ENCODE data around the gene ENHO. TPM values are rescaled to one million over a fixed set of nuclear protein-coding genes. Genes with fewer than 3 reads are reported as not detected.
A peak's percentile ranks its signal among the peaks of the same experiment; 100 is the strongest.

Gene ENHO
- total RNA-seq, result not detected

DNA sequence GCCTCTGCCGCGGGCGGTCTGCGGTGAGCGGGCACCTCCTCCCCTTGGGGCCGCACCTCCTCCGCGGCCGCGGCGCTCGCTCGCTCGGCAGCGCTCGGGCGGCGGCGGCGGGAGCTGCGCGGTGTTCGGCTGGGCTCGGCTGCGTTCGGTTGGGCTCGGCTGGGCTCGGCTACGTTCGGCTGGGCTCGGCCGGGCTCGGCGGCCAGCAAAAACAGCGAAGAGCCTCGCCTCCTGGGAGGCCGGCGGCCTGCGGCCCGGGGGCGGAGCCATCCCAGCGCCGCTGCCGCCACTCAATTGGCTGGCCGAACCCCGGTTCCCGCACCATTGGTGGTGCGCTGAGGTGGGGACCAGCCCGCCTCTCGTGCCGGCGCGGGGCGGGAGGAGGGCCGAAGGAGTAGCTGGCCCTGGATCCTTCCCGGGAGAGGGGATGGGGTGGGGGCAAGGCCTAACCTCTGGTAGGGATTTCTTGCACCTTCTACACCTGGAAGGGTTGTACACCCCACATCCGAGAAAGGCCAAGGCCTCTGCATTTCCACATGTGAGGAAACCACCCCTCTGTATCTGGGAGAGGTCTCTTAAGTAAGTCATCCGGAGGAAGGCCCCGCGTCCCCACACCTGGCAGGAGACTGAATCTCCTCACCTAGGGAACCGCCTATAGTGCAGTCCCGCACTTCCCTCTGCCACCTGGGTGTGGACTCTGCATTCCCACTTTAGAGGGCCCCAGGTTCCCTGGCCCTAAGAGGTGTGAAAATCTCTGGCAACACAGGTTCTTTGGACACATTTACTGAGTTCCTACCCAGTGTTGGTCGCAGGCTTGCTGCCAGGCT lies at the start of gene ENHO:
ENHO (minus strand) TSS at position 20 of the 827 bp plus-strand sequence. CDS start 1,295 bp downstream, outside the sequence.
- ChIA-PET POLR2A (interaction anchor here (0.7 kb wide), 1 partner anchor 9 kb away, joined by 4 read pairs; no protein-coding TSS in a partner anchor), CTCF (interaction anchor here (0.6 to 1.2 kb wide), 4 partner anchors 22 to 189 kb away, joined by 3 to 5 read pairs (median 4); no protein-coding TSS in a partner anchor)
- Mint-ChIP-seq H3K27ac (peak within 1 kb of the TSS; percentile 40), H3K27me3 (peaks cover 35% of the 10 kb centered on the region), H3K4me3 (peak within 1 kb of the TSS; percentile 65), H3K36me3 (ENCODE audit: low read depth) (no peaks in the 10 kb centered on the region), H3K4me1 (peaks cover 18% of the 10 kb centered on the region), H3K9me3 (no peaks in the 10 kb centered on the region)
- peak; percentile 91 for DNase-seq

DNA sequence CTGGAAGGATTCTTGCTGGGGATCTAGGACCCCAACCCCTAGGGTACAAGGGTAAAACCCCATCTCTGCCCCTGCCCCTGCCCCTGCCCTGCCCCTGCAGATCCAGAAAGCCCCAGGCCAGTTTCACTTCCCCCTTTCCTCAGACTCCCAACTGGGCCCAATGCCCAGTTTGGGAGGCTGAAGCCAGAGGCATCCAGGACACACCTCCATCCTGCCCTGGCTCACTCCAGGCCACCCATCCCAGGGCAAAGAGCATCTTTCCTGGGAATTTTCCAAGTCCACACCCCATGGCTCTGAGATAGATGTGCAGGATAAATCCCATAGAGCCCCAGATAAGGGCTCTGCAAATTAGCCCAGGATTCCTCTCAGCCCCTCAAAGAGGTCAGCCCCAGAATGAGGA lies 49.3 kb upstream of the ENHO start:
- CTCF ChIA-PET, result no interaction called here
- POLR2A ChIA-PET, result no interaction called here
- Mint-ChIP-seq H3K27me3 (peaks cover 25% of the 10 kb centered on the region), H3K4me1 (no peaks in the 10 kb centered on the region), H3K36me3 (ENCODE audit: low read depth) (no peaks in the 10 kb centered on the region), H3K9me3 (no peaks in the 10 kb centered on the region), H3K27ac (no peak overlapping the region), H3K4me3 (no peak overlapping the region)
- no peak for DNase-seq

- Mint-ChIP-seq H3K4me1 (no peaks in the 10 kb centered on the region), H3K27me3 (peaks cover 26% of the 10 kb centered on the region), H3K27ac (no peak overlapping the region), H3K4me3 (no peak overlapping the region), H3K9me3 (no peaks in the 10 kb centered on the region), H3K36me3 (ENCODE audit: low read depth) (no peaks in the 10 kb centered on the region)
- ChIA-PET POLR2A (interaction anchor here (1.5 kb wide), 1 partner anchor 8 kb away, joined by 4 read pairs; no protein-coding TSS in a partner anchor), CTCF (no interaction called here)
- no peak for DNase-seq
These were observed 48.7 kb upstream of the ENHO start for GRCh38 chr9:34571481-34571810.

DNA sequence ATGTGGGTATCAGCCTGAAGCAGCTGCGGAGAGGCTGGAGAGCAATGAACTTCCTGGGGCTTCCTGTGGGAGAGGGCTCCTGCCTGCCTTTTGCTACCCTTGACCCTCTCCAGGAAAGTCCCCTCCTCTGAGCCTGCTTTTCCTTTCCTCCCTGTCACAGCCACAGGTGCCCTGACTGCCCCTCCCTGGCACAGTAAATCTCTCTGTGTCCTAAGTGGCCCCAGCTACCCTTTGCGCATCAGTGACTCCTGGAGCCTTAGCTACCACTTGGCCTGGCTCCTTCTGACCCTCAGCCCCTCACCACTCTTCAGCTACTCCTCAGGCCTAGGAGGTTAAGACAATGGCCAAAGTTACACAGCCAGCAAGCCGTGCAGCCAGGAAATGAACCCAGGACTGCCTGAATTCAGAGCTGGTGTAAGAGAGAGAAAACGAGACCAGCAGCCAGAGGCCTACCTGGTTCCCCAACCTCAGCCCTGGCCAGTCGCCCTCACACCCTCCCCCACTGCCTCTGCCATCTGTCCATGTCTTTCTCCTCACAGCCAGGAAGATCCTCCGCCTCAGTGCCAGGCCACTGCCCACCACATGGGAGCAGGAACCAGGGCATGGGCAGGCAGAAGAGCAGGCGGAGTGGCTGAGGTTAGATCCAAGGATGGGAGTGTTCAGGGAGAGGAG lies 48.2 kb upstream of the ENHO start:
- no peaks in the 10 kb centered on the region for H3K9me3 Mint-ChIP-seq
- no peaks in the 10 kb centered on the region for H3K4me1 Mint-ChIP-seq
- no peaks in the 10 kb centered on the region for H3K36me3 Mint-ChIP-seq (ENCODE audit: low read depth)
- no peak overlapping the region for H3K27ac Mint-ChIP-seq
- H3K4me3 Mint-ChIP-seq, result no peak overlapping the region
- ChIA-PET POLR2A (interaction anchor here (1.5 kb wide), 1 partner anchor 9 kb away, joined by 4 read pairs; no protein-coding TSS in a partner anchor), CTCF (no interaction called here)
- peaks cover 21% of the 10 kb centered on the region for H3K27me3 Mint-ChIP-seq
- DNase-seq, result no peak

GRCh38 chr9:34570376-34570775 lies 47.6 kb upstream of the ENHO start:
- Mint-ChIP-seq H3K27ac (no peak overlapping the region), H3K27me3 (peaks cover 18% of the 10 kb centered on the region), H3K36me3 (ENCODE audit: low read depth) (no peaks in the 10 kb centered on the region), H3K9me3 (no peaks in the 10 kb centered on the region), H3K4me1 (no peaks in the 10 kb centered on the region), H3K4me3 (no peak overlapping the region)
- ChIA-PET CTCF (no interaction called here), POLR2A (interaction anchor here (1.5 kb wide), 1 partner anchor 9 kb away, joined by 4 read pairs; no protein-coding TSS in a partner anchor)
- no peak for DNase-seq

DNA sequence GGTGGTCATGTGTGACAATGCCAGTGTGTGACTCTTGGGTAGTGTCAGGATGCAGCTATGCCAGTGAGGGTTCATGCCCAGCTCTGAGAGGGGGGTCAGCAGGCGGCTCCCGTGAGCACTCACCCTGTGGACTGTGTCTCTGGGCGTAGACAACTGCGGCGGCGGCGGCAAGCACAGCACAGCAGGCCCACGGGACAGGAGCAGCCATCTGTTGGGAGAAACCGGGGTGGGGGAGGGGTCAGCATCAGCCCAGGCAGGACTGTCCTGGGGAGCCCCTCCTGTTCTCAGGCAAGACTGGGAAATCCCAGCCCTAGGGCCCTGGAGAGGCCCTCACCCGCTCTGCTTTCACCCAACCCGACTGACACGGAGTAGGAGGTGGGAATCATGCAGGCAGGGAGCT lies 46.0 kb upstream of the ENHO start:
- H3K4me1 Mint-ChIP-seq, result no peaks in the 10 kb centered on the region
- no peak overlapping the region for H3K27ac Mint-ChIP-seq
- H3K9me3 Mint-ChIP-seq, result no peaks in the 10 kb centered on the region
- H3K27me3 Mint-ChIP-seq, result peaks cover 17% of the 10 kb centered on the region
- no peak overlapping the region for H3K4me3 Mint-ChIP-seq
- H3K36me3 Mint-ChIP-seq (ENCODE audit: low read depth), result no peaks in the 10 kb centered on the region
- POLR2A ChIA-PET, result no interaction called here
- CTCF ChIA-PET, result no interaction called here
- no peak for DNase-seq

GRCh38 chr9:34568133-34568532 lies 45.3 kb upstream of the ENHO start:
- H3K27ac Mint-ChIP-seq, result no peak overlapping the region
- no peaks in the 10 kb centered on the region for H3K36me3 Mint-ChIP-seq (ENCODE audit: low read depth)
- H3K4me1 Mint-ChIP-seq, result no peaks in the 10 kb centered on the region
- ChIA-PET POLR2A (no interaction called here), CTCF (no interaction called here)
- no peak overlapping the region for H3K4me3 Mint-ChIP-seq
- H3K9me3 Mint-ChIP-seq, result no peaks in the 10 kb centered on the region
- DNase-seq, result no peak
- peaks cover 22% of the 10 kb centered on the region for H3K27me3 Mint-ChIP-seq

- Mint-ChIP-seq H3K9me3 (no peaks in the 10 kb centered on the region), H3K4me3 (no peak overlapping the region), H3K27me3 (peaks cover 22% of the 10 kb centered on the region), H3K27ac (no peak overlapping the region), H3K36me3 (ENCODE audit: low read depth) (no peaks in the 10 kb centered on the region), H3K4me1 (no peaks in the 10 kb centered on the region)
- DNase-seq, result no peak
- ChIA-PET POLR2A (no interaction called here), CTCF (no interaction called here)
These were observed 44.2 kb upstream of the ENHO start for GRCh38 chr9:34566972-34567371.

- Mint-ChIP-seq H3K4me1 (no peaks in the 10 kb centered on the region), H3K27me3 (peaks cover 22% of the 10 kb centered on the region), H3K4me3 (no peak overlapping the region), H3K27ac (no peak overlapping the region), H3K9me3 (no peaks in the 10 kb centered on the region), H3K36me3 (ENCODE audit: low read depth) (no peaks in the 10 kb centered on the region)
- DNase-seq, result no peak
- POLR2A ChIA-PET, result no interaction called here
- CTCF ChIA-PET, result no interaction called here
These were observed 43.5 kb upstream of the ENHO start for GRCh38 chr9:34566322-34566721.

DNA sequence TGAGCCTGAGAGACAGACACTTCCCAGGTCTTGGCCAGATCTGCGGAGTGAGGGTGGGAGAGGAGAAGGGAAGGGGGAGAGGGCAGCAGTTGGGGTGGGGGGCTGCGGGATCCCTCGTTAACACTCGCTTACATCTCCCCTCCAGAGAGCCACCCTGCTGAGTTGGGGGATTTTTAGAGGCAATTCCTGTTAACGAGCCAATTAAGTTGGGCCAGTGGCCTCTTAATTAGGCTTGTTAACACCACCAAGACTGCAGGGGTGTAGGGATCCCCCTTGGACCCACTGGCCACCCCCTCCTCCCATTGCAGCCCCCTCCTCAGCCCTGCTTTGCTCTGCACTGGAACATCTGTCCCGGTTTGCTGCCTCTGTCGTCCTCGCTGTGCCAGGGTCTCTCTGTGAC lies 43.1 kb upstream of the ENHO start:
- Mint-ChIP-seq H3K36me3 (ENCODE audit: low read depth) (no peaks in the 10 kb centered on the region), H3K4me1 (no peaks in the 10 kb centered on the region), H3K4me3 (no peak overlapping the region), H3K27ac (no peak overlapping the region), H3K27me3 (peaks cover 22% of the 10 kb centered on the region), H3K9me3 (no peaks in the 10 kb centered on the region)
- ChIA-PET CTCF (no interaction called here), POLR2A (no interaction called here)
- DNase-seq, result no peak

DNA sequence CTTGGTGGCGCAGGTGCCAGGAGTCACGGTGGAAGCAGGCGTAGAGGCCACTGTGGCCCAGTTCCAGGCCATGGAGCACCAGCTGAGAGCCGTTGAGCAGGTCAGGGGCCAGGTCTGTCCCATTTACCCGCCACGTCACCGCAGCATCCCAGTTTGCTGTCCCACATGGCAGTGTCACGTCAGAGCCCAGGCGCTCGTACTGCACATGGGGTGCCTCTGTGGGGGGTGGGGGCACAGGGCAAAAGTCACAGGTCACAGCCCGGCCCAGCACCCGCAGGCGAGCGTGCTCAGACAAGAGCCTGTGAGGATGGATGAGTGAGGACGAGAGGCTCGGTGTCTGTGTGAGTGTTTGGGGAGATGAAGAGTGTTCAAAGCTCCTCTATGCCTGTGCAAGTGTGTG lies 41.8 kb upstream of the ENHO start:
- H3K27me3 Mint-ChIP-seq, result peaks cover 29% of the 10 kb centered on the region
- CTCF ChIA-PET, result no interaction called here
- no peaks in the 10 kb centered on the region for H3K4me1 Mint-ChIP-seq
- POLR2A ChIA-PET, result no interaction called here
- H3K4me3 Mint-ChIP-seq, result no peak overlapping the region
- DNase-seq, result no peak
- H3K9me3 Mint-ChIP-seq, result no peaks in the 10 kb centered on the region
- H3K36me3 Mint-ChIP-seq (ENCODE audit: low read depth), result no peaks in the 10 kb centered on the region
- no peak overlapping the region for H3K27ac Mint-ChIP-seq

- H3K9me3 Mint-ChIP-seq, result no peaks in the 10 kb centered on the region
- POLR2A ChIA-PET, result no interaction called here
- CTCF ChIA-PET, result interaction anchor here (1.5 to 1.9 kb wide), 3 partner anchors 28 to 146 kb away, joined by 3 to 8 read pairs (median 5); no protein-coding TSS in a partner anchor
These were observed 40.5 kb upstream of the ENHO start for GRCh38 chr9:34563262-34563661.

GRCh38 chr9:34562135-34562745 lies 39.5 kb upstream of the ENHO start:
- peaks cover 23% of the 10 kb centered on the region for H3K27me3 Mint-ChIP-seq
- no peak overlapping the region for H3K27ac Mint-ChIP-seq
- no peak overlapping the region for H3K4me3 Mint-ChIP-seq
- H3K4me1 Mint-ChIP-seq, result no peaks in the 10 kb centered on the region
- peak; percentile 20 for DNase-seq
- H3K36me3 Mint-ChIP-seq (ENCODE audit: low read depth), result no peaks in the 10 kb centered on the region
- ChIA-PET CTCF (interaction anchor here (0.7 to 1.9 kb wide), 4 partner anchors 30 to 211 kb away, joined by 3 to 8 read pairs (median 4); no protein-coding TSS in a partner anchor), POLR2A (no interaction called here)
- H3K9me3 Mint-ChIP-seq, result no peaks in the 10 kb centered on the region

More at GRCh38 chr9:34563262-34563661, 40.5 kb upstream of the ENHO start:
- Mint-ChIP-seq H3K4me3 (no peak overlapping the region), H3K27me3 (peaks cover 26% of the 10 kb centered on the region), H3K4me1 (no peaks in the 10 kb centered on the region), H3K36me3 (ENCODE audit: low read depth) (no peaks in the 10 kb centered on the region), H3K27ac (no peak overlapping the region)
- DNase-seq, result no peak

Measured in activated CD4-positive, alpha-beta memory T cell treated with anti-CD3 and anti-CD28 coated beads, Interleukin-2, amount 10 ng/mL, durations not matched to agents 7 days and 5 days (primary cell).